Stimulated activated CD8-positive, alpha-beta memory T cell treated with anti-CD3 and anti-CD28 coated beads, Interleukin-7, amount 100 ng/mL, for 4 hours (primary cell): ENCODE data around the gene STMN3.
A peak's percentile ranks its signal among the peaks of the same experiment; 100 is the strongest.
"Not testable (repeated sequence)": the region's sequence is repeated elsewhere in the genome, so short reads cannot be mapped to it uniquely, and the experiment has no call there.

Source experiments
- DNase-seq, 2 donors: peaks; one replicate each; pipeline ENCODE4 v3.0.0-alpha.2; 2020; ENCODE audit warnings: low read depth in 2 of 2

STMN3 gene

DNA sequence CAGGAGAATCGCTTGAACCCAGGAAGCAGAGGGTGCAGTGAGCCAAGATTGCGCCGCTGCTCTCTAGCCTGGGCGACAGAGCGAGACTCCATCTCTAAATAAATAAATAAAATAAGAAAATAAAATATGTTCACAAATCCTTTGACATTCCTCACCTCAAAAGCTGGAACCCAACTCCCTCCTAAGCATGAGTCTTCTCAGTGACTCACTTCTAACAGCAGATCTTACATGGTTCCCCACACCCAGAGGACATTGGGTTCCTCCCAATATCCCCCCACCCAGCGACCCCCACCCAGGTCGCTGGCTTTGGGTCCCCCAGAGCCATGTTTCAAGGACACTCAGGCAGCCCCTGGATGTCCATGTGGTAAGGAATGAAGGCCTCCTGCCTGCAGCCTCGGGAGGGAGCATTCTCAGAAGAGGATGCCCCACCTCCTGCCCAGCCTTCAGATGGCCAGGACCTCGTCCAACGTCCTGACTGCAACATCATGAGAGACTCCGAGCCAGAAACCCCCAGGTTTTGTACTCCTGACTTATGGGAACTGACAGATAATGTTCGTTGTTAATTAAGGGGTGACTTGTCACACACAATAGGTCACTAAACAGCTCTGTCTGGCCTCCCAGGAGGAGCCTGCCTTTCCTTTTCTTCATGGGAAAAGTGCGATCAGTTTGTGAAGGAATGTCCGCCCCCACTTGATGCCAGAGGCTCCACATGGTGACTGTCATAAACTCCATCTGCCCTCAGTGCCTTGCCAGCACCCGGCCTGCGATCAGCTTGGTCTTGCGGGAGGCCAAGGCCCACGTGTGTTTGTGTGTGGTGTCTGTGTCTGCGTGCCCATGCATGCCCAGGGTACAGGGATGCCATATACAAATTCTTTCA lies 16.2 kb downstream of the STMN3 start:
- DNase-seq, result no peak

GRCh38 chr20:63635431-63636141 lies 17.6 kb downstream of the STMN3 start:
- peak; percentile 64 to 72 for DNase-seq

GRCh38 chr20:63633732-63634131 lies 19.5 kb downstream of the STMN3 start:
- no peak for DNase-seq

DNA sequence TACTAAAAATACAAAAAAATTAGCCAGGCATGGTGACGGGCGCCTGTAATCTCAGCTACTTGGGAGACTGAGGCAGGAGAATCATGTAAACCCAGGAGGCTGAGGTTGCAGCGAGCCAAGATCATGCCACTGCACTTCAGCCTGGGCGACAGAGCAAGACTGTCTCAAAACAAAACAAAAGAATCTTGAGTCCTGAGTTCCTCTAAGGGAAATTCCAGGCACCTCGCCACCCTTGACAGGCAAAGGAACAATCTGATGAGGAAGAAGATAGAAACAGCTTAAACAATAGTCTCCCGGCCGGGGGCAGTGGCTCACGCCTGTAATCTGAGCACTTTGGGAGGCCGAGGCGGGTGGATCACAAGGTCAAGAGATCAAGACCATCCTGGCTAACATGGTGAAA lies 21.8 kb downstream of the STMN3 start:
- DNase-seq, result not testable (repeated sequence)

DNA sequence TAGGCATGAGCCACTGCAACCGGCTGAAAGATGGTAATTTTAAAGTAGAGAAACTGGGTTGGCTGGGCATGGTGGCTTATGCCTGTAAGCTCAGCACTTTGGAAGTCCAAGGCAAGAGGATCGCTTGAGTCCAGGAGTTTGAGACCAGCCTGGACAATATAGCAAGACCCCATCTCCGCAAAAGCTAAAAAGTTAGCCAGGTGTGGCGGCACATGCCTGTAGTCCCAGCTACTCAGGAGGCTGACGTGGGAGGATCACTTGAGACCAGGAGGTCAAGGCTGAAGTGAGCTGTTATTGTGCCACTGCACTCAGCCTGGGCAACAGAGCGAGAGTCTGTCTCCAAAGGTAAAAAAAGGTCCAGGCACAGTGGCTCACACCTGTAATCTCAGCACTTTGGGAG lies 22.3 kb downstream of the STMN3 start:
- DNase-seq, result not testable (repeated sequence)

- DNase-seq, result peak; percentile 46 to 52
Measured at GRCh38 chr20:63628246-63628975, 24.8 kb downstream of the STMN3 start.

- DNase-seq, result no peak
Measured at GRCh38 chr20:63627751-63628245, 25.4 kb downstream of the STMN3 start.

DNA sequence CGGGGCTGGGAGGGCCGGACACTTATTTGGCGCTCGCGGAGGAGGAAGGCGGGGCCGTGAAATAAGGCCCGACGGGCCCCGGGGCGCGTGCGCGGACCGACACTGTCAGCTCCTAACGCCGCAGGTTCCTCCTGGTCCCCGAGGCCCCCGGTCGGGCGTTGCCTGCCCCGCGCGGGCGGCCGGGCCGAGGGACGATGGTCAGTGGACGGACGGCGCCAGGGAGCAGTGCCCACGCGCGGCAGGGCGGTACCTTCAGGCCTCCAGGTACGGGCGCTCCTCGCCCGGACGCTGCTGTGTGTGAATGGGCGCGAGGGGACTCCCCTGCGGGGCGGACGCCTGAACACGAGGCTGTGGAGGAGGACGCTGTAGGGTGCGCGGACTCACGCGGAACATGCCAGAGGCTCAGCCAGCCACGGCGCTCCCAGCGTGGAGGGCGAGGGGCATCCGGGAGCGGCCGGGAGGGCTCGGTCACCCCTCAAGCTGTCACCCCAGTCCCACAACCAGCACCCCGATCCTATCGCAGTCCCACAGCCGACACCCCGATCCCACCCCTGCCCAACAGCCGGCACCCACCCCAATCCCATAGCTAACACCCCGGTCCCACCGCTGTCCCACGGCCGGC lies 26.0 kb downstream of the STMN3 start:
- DNase-seq, result peak; percentile 86 to 92

DNA sequence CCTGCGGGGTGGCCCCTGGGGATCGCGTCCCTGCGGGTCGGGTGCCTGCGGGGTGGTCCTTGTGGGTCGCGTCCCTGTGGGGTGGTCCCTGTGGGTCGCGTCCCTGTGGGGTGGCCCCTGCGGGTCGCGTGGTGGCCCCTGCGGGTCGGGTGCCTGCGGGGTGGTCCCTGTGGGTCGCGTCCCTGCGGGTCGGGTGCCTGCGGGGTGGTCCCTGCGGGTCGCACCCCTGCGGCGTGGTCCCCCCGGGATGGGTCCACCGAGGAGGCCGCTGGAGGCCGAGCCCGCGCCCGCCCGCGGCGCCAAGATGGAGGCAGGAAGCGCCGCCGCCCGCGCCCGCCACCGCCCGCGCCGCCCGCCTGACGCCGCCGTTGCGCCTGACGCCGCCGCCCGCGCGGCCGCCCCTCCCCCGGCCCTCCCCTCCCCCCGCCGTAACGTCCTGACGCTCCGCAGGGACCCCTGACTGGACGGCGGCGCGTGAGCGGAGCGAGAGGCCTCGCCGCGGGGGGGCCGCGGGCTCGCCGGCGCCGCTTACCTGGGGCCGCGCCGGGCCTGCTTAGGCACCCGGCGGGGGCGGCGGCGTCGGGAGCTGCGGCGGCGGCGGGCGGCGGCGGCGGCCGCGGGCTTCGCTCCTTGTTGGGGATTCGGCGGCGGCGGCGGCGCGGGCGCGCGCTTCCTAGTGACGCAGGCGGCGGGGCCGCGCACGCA lies 26.6 kb downstream of the STMN3 start, which contains the start of gene GMEB2:
GMEB2 (minus strand) TSS at position 678 of the 705 bp plus-strand sequence. CDS start 7,704 bp downstream, outside the sequence.
- peak in 1 of 2 donors; percentile 71 for DNase-seq

DNA sequence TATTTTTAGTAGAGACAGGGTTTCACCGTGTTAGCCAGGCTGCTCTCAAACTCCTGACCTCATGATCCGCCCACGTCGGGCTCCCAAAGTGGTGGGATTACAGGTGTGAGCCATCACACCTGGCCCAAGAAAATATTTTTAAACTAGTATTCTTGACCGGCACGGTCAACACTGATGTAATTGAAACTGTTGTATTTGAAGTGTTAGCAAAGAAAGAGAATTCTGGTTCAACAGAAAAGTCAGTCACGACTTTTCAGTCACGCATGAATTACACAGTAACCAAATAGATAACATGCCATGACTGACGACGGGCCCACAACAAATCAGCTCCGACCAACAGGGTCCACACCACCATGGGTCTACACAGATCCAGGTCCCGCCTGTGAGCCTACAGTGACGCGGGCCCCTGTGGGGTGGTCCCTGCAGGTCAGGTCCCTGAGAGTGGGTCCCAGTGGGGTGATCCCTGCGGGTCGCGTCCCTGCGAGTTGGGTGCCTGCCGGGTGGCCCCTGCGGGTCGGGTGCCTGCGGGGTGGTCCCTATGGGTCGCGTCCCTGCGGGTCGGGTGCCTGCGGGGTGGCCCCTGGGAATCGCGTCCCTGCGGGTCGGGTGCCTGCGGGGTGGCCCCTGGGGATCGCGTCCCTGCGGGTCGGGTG lies 27.3 kb downstream of the STMN3 start:
- no peak for DNase-seq

DNA sequence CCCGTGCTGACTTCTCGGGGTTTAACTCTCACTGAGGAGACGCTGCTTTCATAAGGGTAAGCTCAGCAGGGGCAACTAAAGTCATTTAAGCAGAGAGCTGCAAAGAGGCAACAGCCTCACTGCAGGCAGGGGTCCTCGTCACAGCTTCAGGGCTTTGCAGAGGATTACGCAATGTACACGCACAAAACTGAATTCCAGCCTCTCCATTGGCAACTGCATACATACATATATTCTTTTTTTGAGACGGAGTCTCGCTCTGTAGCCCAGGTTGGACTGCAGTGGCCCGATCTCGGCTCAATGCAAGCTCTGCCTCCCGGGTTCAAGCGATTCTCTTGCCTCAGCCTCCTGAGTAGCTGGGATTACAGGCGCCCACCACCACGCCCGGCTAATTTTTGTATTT lies 28.7 kb downstream of the STMN3 start:
- no peak for DNase-seq

GRCh38 chr20:63622732-63623131 lies 30.5 kb downstream of the STMN3 start:
- no peak for DNase-seq

GRCh38 chr20:63622096-63622495 lies 31.1 kb downstream of the STMN3 start:
- DNase-seq, result no peak

DNA sequence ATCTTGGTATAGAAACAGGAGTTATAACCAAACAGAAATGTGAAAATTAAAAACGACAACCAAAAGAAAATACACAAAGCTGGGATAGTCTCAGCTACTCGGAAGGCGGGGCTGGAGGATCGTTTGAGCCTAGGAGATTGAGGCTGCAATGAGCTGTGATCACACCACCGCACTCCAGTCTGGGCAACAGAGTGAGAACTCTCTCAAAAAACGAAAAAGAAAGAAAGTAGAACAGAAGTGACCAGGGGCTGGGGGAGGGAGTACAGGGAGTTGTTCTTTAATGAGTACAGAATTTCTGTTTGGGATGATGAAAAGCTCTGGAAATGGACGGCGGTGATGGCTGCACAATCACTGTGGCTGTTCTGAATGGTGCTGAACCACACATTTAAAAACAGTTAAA lies 32.2 kb downstream of the STMN3 start:
- no peak for DNase-seq

- DNase-seq, result no peak
Measured at GRCh38 chr20:63619505-63619904, 33.7 kb downstream of the STMN3 start.

GRCh38 chr20:63619086-63619485 lies 34.1 kb downstream of the STMN3 start:
- no peak for DNase-seq

DNA sequence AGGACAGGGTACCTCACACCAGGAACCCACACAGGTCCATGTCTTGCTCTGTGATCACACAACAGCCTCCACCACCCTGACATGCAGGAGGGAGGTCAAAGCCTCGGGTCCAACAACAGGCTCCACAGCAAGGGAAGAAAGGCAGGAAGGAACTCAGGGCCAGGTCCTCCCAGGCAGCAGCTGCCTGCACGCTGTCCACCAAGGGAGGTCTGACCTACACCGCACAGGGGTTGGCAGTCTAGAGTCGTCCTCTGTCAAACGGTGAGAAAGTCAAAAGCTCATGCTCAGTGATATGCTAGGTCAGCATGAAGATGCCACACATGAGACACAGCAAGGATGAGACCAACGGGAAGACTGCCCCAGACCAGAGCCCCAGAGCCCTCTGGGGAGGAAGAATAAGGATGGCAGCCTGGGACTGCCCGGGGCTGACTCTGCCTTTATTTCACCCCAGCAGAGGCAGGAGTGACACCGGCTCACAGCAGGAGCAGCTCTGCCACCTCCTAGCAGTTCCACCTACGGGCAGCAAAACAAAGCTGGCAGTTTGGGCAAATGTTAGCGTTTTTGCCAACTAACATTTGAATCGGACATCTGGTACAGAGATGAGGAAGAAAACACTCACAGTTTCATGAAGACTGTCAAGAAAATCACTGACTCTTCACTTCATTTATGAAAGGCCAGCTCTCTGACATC lies 34.8 kb downstream of the STMN3 start:
- no peak for DNase-seq

DNA sequence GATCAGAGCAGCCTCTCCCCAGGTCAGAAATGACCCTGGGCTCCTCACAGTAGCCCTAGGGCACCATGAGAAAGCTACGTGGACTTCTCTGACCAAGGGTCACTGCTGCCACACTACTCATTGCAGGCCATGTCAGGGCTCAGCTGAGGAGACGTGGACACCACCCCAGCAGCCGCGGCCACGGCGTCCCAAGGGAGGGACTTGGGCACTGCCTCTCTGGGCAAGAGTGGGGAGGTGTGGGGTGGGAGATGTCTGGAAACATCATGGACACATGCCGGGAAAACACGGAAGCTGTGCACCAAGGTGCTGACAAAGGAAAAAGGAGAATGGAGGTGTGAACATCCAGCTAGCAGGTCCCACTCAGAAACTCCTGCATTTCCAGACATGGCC lies 35.4 kb downstream of the STMN3 start:
- DNase-seq, result no peak

DNA sequence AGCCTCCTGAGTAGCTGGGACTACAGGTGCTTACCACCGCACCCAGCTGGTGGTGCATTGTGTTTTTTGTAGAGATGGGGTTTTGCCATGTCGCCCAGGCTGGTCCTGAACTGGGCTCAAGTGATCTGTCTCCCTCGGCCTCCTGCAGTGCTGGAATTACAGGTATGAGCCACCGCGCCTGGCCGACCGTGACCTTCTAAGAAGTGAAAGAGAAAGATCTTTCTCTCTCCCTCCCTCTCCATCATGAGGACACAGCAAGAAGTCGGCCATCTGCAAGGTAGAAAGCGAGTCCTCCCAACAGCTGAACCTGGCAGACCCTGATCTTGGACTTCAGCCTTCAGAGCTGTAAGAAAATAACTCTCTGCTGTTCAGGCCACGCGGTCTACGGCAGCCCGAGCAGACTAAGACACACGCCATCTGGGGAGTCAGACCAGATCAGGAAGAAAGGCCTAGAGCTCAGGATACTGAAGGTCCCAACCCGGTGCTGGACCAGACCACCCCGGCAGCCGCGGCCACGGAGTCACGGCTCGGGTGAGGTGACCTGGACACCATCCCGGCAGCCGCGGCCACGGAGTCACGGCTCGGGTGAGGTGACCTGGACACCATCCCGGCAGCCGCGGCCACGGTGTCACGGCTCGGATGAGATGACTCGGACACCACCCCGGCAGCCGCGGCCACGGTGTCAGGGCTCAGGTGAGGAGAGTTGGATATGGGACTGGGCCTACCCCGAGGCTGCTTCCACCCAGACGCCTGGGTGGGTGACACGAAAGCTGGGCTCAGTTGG lies 35.9 kb downstream of the STMN3 start:
- no peak for DNase-seq
